NOMO-1 treated with DMSO at 0.1 percent for 48 hours (cell line): ENCODE measurements around the gene COL3A1.

ENCODE experiments used
- DNase-seq: peaks from one replicate; lab custom pipeline; 2025; ENCODE audit not compliant: unreplicated experiment; lab: John Stamatoyannopoulos, UW

Gene COL3A1

GRCh38 chr2:189014449-189015138 is 40.4 kb downstream of the COL3A1 start:
- DNase-seq: no peak

DNA sequence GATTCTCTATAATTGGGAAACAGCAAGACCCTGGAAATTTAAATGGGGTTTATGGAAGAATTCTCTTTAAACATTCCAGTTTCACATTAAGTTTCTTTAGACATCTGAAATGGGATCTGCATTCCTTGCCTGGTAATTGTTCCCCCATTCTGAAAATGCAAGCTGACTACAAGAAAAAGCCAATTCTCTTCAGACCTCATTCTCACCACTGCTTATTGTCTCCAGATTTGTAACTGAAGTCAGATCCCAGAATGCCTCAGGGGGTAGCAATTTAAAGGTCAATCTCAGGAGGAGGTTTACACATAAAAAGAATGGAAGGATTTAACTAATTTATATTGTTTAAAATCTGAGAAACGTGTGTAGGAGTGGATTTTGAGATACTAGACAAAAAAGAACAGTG is 41.2 kb downstream of the COL3A1 start:
- DNase-seq: no peak

DNA sequence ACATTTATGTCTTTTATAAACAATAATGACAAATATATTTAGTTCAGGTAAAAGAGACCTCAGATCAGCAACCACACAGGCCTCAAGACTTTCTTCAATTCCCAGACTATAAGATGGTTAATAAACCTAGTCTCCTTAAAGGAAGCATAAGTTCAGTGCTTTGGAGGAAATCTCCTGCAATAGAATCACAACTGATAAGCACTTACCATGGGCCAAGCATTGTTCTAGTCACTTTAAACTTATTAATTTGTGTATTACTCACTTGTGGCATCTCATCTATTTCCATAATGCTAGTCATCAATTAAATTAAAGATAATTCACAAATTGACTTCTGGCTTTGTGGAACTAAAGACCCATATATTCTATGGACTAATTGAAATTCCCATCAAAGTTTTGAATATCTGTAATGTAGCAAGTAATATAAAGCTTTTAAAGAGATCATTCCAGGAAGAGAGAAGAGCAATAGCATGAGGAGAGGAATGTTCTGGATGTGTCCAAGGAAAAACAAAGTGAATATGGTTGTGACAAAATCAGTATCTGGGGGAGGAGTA is 42.2 kb downstream of the COL3A1 start:
- DNase-seq: no peak

GRCh38 chr2:189018631-189019030 is 44.5 kb downstream of the COL3A1 start:
- no peak for DNase-seq

DNA sequence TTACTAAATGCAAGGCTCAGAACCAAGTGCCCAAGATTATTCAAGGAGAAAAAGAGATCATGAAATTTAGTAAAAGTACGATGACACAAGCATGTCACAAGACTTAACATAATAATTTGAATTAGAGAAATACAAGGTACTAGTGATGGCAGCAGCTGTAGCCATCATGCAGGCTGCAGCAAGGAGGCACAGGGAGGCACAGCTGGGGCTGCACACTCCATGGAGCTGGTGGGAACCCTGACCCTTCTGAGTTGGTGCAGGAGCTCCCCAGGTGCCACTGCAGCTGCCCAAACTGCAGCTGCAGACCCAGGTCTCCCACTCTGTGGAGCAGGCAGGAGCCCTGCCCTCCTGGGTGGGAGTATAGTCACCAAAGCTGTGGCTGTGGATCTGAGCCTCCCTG is 46.0 kb downstream of the COL3A1 start:
- DNase-seq: no peak

GRCh38 chr2:189022053-189022481 is 47.9 kb downstream of the COL3A1 start:
- DNase-seq: no peak

DNA sequence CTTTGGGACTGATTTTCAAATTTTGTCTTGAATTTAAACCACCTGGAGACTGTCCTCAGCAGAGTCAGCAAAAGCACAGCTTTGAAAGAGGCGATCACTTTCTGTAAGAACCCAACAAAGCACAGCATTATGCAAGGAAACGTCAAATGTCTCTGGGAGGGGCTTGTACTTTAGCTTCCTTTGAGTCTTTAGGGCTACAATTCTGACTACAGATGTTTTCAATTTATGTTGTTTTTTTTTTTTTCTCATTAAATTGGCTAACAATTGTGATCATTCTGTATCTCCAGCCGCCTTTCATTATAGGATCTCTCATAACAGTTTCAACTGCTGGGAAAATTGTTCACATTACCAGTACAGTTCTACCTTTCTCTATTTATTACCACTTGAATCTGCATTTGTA is 48.3 kb downstream of the COL3A1 start:
- DNase-seq: no peak

DNA sequence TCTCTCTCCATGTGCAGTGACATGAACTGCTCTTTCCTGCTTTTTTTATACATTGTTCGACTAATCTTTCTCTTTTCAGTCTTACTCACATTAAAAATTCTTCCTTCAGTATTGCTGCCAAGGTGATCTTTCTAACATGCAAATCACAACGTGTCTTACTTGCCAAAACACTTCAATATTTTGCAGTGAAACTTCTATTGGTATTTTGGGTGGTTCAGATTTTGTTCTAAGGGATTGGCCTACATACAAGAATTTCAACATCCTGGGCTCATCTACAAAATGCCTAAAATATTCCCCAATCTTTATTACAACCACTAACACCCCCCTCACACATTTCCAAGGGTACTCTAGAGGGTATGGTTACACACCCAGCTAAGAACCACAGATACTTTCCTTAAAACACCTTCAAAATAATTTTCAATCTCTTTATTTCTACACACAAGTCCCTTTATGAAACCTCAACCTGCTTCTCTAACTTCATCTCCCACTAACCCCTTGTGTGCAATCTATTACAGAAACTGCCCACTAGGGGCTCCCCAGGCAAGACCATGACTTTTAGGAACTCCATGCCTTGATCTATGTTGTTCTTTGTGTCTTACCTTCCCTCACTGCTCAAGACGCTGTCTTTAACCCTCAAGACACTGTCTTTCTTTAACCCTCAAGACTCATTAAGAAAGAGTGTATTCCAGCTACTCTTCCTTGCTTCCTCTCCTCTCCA is 50.9 kb downstream of the COL3A1 start:
- DNase-seq: no peak

- no peak for DNase-seq
Observed at GRCh38 chr2:189037518-189037917, 63.3 kb downstream of the COL3A1 start.

DNA sequence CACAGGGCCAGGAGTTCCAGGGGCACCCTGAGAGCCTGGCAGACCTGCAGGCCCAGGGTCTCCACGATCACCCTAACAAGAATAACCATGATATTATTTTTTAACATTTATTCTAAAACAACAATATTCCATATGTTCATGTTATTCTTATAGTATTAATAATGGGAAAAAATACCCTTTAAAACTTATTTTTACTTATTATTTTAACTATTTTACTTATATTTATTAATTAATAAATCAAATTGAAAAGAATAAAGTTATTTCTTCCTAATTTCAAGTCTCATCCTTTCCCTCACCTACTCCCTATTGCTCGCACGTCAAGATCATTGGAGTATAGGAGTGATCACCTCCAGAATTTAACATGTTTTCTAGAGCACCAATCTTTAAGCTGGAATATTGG is 71.7 kb downstream of the COL3A1 start:
- no peak for DNase-seq

DNA sequence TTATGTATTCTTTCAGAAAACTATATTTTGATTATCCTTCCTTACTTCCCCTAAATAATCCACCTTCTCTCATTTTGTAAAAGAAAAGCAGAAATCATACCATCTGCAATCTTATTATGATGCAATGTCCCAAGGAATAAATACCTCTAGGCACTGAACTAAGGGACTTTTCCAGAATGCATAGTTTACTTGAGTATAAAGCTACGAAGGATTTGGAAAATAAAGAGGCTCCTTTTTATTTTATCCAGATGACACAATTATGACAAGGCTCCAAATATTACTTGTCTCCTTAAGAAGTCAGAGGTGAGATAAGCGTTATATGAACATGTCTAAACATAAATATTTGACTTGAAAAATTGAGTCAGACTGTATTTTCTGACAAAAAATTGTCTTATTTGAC is 72.1 kb downstream of the COL3A1 start:
- no peak for DNase-seq

- no peak for DNase-seq
Observed at GRCh38 chr2:189047171-189047888, 73.2 kb downstream of the COL3A1 start.

DNA sequence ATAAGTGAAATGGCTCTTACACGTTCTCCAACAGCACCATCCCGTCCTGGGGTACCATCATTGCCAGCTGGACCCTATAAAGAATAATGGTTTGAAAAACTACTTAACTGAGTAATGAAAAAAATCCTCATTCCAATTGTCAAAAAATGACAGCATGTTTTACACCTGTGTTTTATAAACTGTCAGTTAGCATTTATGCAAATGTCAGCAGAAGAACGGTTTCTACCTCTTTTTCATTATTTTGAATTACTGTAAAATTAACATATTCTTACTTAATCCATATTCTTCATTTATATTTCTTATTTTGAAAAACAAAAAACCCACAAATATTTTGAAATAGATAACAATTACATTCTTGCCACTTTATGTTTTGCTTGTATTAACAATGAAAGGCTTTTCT is 74.0 kb downstream of the COL3A1 start:
- DNase-seq: no peak

DNA sequence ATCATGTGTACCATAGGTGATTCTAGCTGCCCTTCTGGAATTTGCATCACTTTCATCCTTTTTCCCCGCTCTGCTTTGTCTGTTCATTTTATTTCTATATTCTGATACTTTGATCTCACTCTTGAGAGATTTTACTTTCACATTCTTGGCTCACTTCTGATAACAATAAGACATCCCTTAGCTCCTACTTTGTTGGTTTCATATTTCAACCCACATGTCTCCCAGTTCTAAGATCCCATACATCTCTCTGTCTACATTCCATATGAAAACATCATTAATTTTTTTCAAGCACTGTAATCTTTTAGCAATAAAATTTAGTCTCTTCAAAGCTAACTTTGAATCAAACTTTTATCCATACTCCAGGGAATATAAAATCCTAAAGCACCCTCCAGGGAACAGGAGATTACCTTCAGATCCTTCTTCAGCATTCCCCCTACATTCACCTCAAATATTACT is 75.6 kb downstream of the COL3A1 start:
- DNase-seq: no peak

DNA sequence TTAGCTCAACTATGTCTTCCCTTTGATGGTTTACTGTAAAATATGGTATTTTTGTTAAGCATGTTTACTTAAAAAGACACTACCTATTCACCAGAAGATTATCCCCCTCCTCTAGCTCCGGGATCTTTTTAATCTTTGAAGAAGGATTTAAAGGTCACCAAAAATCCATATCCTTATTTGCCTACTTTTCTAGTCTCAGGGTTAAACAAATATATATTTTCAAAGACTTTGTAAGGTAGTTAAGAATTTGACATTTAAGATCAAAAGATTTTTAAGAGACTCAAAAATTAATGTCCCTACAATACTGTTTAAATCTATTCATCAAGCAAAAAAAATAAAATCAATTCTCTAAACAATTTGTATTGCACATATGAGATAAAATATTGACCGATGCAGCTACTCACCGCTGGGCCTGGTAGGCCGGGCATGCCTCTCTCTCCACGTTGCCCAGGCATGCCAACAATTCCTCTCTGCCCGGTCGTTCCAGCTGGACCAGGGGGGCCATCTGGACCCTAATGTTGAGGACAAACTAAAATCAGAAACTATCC is 76.1 kb downstream of the COL3A1 start:
- DNase-seq: no peak

DNA sequence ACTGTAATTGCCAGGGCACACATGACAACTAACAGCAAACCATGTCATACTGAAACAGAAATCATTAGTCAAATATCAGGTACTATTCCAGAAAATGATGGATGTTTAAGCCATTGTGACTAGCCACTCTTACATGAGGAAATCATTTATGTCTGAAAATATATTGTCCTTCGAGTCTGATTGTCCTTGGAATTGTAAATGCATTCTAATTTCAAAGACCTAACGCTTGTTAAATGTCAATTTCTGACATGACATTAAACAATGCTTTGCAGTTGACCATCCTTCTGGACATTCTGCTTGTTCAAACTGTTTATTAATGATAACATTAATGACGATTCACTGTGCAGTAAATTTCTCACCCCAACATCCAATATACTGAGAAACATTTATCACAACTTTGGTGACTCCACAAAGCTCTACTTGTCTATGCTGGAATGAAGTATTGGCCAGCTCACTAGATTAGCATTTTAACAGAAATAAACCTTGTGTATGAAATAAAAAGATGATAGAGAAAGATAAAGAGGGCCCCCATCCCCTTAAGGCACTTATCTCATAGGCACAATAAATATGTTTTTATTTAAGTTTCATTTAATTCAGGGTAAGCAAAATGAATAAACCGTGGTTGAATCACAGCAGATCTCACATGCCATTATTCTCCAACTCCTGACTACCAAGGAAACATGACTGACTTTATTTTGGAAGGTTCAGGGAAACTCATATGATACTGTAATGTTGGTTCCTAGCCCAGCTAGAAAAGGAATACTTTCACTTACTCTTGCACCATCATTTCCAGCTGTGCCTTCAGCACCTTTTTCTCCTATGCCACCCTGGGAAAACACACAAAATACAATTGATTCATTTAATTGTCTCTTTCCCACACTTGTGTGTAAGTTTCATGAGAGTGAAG is 82.3 kb downstream of the COL3A1 start:
- DNase-seq: no peak

DNA sequence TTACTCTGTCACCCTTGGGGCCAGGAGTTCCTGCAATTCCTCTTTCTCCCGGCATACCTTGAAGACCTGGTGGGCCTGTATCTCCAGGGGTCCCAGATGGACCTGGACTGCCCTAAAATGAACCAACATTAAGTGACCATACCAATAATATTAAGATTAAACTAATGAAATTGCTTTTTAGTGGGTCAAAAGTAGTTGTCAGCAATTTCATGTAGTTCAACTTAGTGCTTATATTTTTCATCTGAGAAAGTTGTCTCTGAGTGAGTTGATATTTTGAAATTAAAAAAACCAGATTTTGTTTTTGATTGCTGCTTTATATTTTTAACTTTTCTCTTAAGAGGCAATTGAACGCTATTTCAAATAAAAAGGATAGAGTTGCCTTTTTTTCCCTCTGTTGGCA is 83.1 kb downstream of the COL3A1 start:
- no peak for DNase-seq

GRCh38 chr2:189060096-189060642 is 86.0 kb downstream of the COL3A1 start:
- no peak for DNase-seq
